ENCODE data around the gene SUSD2.
"Not testable (repeated sequence)": the region's sequence is repeated elsewhere in the genome, so short reads cannot be mapped to it uniquely, and the experiment has no call there.

SUSD2 gene, protein sequence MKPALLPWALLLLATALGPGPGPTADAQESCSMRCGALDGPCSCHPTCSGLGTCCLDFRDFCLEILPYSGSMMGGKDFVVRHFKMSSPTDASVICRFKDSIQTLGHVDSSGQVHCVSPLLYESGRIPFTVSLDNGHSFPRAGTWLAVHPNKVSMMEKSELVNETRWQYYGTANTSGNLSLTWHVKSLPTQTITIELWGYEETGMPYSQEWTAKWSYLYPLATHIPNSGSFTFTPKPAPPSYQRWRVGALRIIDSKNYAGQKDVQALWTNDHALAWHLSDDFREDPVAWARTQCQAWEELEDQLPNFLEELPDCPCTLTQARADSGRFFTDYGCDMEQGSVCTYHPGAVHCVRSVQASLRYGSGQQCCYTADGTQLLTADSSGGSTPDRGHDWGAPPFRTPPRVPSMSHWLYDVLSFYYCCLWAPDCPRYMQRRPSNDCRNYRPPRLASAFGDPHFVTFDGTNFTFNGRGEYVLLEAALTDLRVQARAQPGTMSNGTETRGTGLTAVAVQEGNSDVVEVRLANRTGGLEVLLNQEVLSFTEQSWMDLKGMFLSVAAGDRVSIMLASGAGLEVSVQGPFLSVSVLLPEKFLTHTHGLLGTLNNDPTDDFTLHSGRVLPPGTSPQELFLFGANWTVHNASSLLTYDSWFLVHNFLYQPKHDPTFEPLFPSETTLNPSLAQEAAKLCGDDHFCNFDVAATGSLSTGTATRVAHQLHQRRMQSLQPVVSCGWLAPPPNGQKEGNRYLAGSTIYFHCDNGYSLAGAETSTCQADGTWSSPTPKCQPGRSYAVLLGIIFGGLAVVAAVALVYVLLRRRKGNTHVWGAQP

DNA sequence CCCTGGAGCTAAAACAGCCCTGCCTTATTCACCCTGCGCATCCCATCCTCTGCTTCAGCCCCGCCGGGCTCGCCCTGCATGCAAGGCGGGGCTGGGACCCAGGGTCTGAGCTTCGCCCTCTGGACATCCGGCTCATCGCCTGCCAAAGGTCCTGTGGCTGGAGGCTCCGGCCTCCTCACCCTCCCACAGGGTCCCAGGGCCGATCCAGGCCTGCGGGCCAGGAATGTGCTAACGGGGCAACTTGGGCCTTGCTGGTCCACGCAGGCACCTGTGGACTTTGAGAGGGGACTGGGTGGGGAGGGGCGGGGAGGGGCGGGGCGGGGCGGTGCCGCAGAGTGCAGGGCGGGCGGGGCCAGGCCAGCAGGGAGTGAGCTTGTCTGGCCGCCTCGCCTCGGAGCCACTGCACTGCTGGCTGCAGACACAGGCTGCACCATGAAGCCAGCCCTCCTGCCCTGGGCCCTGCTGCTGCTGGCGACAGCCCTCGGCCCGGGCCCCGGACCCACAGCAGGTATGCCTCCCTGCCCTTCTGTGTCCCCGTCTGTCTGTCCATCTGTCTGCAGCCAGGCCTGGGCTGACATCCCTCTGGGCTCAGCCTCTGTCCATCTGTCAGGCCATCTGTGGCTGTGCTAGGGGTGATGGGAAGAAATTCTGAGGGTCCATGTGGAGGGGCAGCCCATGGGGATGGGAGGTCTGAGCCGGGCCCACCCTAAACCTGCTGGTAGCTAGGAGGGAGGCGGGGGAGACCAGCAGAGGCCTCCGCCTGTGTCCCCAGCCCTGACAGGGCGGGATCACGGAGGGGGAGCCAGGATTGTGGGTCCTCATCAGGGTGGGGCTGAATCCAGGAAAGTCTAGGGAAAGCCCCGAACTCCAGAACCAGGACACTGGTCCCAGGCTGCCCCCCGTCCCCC is at the start of gene SUSD2:
SUSD2 (plus strand) TSS at position 400 of the 908 bp plus-strand sequence; CDS start at position 433, 33 bp downstream.
- in situ Hi-C loops (cut with MboI; ENCODE audit: low sequenced_read_pairs) = no loop called here

- in situ Hi-C loops (cut with MboI; ENCODE audit: low sequenced_read_pairs) = no loop called here
These were observed 47.9 kb upstream of the SUSD2 start for GRCh38 chr22:24133187-24133965.

- in situ Hi-C loops (cut with MboI; ENCODE audit: low sequenced_read_pairs) = no loop called here
These were observed 47.0 kb upstream of the SUSD2 start for GRCh38 chr22:24134090-24134846.

- in situ Hi-C loops (cut with MboI; ENCODE audit: low sequenced_read_pairs) = not testable (repeated sequence)
These were observed 44.8 kb upstream of the SUSD2 start for GRCh38 chr22:24136533-24136932.

- in situ Hi-C loops (cut with MboI; ENCODE audit: low sequenced_read_pairs) = no loop called here
These were observed 43.7 kb upstream of the SUSD2 start for GRCh38 chr22:24137595-24137994.

DNA sequence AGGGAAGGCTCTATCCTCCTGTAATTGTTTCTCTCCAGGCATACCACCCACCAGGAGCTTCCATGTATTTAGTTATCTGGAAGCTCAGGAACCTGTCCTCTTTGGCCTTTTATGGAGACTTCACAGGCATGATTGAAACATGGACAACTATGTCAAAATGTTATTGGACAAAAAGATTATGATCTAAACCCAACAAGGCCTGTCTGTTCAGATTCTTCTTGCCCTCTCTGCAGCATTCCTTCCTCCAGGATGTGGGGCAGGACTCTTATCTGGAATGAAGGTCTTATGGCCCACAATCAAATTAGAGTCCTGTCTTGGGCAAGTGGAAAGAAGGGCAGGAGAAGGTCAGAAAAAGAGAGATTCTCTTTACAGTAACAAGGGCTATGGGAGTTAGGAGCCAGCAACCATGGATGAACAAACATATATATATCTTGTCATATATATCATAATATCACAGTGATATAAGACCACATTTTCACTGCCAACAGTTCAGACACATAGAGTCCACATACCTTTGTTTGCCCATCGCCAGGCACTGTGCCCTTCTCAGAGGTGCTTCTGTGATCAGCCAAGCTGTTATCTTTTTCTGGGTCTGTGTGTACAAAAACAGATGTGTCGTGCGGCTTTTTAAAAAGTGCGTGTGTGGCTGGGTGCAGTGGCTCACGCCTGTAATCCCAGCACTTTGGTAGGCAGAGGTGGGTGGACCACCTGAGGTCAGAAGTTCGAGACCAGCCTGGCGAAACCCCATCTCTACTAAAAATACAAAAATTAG is 42.5 kb upstream of the SUSD2 start:
- in situ Hi-C loops (cut with MboI; ENCODE audit: low sequenced_read_pairs) = no loop called here

DNA sequence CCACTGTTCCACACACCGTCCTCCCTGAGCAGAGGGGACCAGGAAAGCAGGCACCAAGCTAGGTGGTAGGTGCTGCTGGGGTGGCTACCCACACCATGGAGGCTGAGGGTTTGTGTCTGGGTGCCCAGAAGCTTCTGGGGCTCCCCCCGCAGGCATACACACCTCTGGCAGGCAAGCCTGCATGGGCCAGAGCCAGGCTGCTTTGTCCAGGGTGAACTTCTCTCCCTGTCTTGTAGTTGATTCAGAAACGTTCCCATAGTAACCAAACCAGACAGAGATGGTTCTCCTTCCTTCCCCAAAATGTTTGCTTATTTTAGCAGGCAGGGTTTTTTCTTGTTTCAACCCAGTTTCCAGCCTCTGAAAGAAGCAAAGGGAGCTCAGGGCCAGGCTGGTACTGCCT is 40.9 kb upstream of the SUSD2 start:
- in situ Hi-C loops (cut with MboI; ENCODE audit: low sequenced_read_pairs) = no loop called here

- in situ Hi-C loops (cut with MboI; ENCODE audit: low sequenced_read_pairs) = no loop called here
These were observed 39.7 kb upstream of the SUSD2 start for GRCh38 chr22:24141586-24141985.

- in situ Hi-C loops (cut with MboI; ENCODE audit: low sequenced_read_pairs) = no loop called here
These were observed 39.0 kb upstream of the SUSD2 start for GRCh38 chr22:24142241-24142640.

DNA sequence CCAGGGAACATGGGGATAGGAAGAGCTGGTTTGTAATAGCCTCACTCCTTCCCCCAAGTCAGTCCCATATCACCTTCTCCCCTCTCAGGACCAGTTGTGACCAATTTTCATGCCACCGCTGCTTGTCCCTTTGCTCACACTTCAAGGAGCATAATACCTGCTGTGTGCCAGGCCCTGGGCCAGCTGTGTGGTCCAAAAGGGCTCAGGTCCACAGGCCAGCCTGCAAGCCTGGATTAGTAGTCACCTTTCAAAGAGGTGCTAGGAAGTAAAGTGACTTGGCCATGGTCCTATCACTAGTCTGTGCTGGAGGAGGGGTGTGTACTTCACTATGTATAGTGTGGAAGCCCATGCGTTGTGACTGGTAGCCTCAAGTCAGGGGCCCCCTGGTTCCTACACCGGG is 38.5 kb upstream of the SUSD2 start:
- in situ Hi-C loops (cut with MboI; ENCODE audit: low sequenced_read_pairs) = no loop called here

DNA sequence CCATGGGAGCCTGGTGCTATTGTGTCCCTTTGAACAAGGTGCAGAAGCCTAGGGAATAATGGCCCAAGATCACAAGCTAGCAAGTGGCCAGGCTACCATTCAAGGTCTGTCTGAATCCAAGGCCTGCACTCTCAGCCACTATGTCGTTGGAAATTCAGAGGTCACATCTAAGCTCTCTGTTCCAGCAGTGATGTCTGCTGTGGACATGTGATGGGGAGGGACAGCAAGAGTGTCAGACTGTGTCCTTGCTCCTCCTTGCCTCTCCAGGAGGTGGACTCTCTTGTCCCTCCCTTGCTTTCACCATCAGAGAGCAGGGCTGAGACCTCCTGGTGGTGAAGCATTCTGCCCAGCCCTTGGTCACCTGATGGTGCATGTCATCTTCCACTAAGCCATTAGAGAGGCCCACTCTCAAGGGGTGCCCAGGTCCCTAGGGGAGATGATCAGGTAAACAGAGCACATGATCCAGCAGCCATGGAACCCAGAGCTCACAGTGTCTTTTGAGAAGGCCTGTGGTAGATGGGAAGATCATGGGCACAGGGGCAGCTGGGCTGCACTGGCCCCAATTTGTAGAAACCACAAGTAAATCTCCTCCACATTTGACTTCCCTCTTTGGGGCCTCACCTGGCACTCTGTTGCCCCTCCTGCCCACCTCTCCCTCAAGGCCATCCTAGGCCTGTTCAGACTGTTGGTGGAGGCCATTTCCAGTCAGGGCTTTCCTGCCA is 37.1 kb upstream of the SUSD2 start:
- in situ Hi-C loops (cut with MboI; ENCODE audit: low sequenced_read_pairs) = no loop called here

GRCh38 chr22:24144778-24145085 is 36.6 kb upstream of the SUSD2 start:
- in situ Hi-C loops (cut with MboI; ENCODE audit: low sequenced_read_pairs) = no loop called here

GRCh38 chr22:24145446-24146193 is 35.7 kb upstream of the SUSD2 start:
- in situ Hi-C loops (cut with MboI; ENCODE audit: low sequenced_read_pairs) = no loop called here

- in situ Hi-C loops (cut with MboI; ENCODE audit: low sequenced_read_pairs) = no loop called here
These were observed 35.1 kb upstream of the SUSD2 start for GRCh38 chr22:24146194-24146616.

DNA sequence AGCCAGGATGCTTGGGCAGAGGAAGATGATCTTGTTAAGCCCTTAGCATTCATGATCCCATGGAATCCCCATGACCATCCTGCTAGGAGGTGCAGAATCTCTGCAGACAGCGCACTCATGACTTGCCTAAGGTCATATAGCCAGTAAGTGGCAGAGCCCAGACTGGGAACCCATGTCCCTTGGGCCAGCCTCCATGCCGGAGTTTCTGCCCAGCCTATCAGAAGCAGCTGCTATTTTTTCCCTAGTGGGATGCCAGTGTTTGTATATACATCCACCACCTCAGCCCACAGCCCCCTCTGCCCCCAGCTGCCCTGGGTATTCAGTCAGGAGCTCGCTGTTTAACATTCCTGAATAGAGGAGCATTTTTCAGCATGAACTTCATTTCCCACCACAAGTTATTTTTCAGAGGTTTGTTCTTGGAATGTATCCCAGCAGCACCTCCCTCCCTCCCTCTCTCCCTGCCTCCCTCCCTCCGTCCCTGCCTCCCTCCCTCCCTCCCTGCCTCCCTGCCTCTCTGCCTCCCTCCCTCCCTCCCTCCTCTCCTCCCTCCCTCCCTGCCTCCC is 34.4 kb upstream of the SUSD2 start:
- in situ Hi-C loops (cut with MboI; ENCODE audit: low sequenced_read_pairs) = no loop called here

DNA sequence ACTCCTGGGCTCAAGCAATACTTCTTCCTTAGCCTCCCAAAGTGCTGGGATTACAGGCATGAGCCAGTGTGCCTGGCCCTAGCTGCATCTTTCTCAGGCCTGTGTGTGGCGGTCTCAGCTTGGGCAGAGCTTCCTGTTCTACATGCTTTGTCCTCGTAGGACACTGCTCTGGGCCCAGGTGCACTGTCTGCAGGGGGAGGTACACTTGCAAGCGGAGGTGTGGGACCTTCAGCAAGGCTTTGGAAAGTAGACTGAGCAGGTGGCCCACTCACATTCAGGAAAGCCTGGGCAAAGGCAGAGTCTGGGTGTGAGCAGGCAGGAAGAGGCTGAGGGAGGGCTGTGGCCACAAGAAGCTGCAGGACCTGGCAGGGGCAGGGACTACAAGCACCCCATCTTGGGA is 33.6 kb upstream of the SUSD2 start:
- in situ Hi-C loops (cut with MboI; ENCODE audit: low sequenced_read_pairs) = no loop called here
